GM18870 (cell line): ENCODE measurements around the gene RNFT2.

Experiments used
- ATAC-seq: cut with Tn5 transposase; IDR thresholded peaks from one replicate; pipeline ENCODE4 v1.9.1; 2021; ENCODE audit warnings: moderate library complexity; ENCODE audit not compliant: unreplicated experiment

Gene RNFT2, protein sequence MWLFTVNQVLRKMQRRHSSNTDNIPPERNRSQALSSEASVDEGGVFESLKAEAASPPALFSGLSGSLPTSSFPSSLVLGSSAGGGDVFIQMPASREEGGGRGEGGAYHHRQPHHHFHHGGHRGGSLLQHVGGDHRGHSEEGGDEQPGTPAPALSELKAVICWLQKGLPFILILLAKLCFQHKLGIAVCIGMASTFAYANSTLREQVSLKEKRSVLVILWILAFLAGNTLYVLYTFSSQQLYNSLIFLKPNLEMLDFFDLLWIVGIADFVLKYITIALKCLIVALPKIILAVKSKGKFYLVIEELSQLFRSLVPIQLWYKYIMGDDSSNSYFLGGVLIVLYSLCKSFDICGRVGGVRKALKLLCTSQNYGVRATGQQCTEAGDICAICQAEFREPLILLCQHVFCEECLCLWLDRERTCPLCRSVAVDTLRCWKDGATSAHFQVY

DNA sequence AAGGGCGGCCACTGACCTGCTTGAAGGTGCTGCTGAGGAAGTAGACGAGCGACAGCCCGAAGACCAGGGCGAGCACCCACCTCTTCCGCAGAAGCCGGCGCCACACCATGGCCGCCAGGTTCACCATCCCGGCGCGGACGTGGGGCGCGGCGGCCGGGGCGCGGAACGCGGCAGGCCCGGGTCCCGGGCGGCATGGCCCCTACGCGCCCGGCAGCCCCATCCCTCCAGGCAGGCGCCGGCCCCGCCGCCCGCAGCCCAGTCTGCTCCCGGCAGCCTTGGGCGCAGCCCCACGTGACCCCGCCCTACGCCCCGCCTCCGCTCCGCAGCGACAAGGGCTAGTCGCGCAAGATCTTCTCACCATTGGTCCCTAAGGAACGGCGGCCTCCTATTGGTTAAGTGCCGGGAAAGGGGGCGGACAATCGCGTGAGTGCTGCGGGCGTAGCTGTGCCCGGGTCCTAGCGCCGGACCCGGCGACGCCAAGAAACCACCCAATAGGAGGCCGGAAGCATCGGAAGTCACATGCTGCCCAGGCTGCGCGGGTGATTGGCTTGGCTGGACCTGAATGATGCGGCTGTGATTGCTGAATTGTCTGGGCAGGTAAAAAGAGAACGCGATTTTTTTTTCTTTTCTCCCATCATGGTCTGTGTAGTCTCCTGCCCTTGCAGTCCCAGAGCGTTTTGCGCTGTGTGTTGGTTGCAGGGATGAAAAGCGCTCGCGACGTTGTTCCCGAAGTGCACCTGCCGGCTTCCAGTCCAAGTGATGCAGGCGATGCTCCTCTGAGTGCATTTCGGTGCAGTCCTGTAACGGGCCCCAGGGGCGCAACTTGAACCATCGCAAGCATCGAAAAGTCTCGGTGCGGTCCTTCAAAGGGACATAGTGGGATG is at the start of gene RNFT2, which contains the start of gene SPRING1:
Gene RNFT2, plus strand, starts transcription at position 542 of the 884 bp plus-strand sequence. CDS start 2,183 bp downstream, outside the sequence.
Gene SPRING1, minus strand, starts transcription at position 296 of the 884 bp plus-strand sequence. Its CDS starts 169 bp downstream, at position 127.
- ATAC-seq = peak; percentile 94

DNA sequence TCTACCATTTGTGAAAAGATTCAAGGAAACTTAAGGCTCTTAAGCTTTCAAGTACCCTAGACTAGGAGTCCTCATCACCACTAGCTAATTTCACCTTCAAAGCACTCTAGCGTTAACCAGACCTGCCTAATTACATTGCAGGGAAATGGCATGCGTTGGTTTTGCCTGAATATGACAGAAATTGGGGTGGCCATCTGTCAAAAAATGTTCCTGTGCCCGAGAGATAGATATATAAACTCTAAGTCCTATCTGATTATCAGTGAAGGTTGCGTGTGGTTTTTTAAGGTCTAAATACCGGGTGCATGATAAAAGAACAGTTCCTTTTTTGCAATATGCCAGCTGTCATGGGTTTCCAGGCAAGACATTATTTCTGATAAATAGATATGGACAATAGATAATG is 48.6 kb upstream of the RNFT2 start:
- ATAC-seq = no peak

DNA sequence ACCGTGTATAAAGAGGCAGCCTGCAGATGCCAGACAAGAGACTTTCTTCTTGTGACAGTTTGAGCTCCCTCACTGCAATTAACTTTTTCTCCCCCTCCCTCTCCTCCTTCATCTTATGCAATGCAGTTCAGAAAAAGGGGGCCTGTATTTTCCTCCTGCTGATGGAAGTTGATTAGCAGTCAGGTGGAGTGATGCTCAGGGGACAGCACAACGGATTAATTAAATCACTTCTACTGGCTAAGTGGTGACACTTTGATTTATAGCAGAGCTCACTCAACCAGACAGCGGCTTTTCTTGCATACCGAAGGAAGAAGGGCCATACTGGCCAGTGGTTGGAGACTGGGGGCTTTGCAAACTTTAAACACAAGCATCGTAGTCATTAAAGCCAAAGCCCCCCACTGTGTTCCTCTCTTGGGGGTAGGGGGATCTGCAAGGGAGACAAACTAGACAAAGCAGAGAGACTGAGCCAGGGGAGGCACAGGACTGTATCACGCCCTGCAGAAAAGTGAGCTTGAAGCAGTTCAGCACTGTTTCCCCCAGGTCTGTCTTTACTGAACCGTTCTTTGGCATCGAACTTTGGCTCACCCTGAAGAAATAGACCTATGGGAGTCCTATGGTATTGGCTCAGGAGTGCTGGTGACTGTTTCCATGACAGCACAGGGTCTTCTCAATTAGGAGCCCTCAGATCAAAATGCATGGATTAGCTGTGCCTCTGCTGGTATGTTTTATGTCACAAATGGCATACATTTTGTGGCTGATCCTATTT is 48.0 kb upstream of the RNFT2 start:
- ATAC-seq = no peak

DNA sequence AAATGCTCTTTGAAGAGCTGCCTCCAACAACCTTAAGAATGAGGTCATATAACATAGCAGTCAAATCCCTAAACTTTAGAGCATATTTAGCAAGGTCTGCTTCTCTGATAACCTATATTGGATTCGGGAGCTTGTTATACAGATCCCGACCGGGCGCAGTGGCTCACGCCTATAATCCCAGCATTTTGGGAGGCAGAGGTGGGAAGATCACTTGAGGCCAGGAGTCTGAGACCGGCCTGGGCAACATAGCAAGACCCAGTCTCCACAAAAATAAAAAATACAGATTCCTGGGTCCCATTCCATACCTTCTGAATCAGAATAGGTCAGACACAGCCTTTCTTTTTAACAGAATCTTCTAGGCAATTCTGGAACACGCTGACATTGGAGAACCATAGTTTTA is 46.9 kb upstream of the RNFT2 start:
- no peak for ATAC-seq

DNA sequence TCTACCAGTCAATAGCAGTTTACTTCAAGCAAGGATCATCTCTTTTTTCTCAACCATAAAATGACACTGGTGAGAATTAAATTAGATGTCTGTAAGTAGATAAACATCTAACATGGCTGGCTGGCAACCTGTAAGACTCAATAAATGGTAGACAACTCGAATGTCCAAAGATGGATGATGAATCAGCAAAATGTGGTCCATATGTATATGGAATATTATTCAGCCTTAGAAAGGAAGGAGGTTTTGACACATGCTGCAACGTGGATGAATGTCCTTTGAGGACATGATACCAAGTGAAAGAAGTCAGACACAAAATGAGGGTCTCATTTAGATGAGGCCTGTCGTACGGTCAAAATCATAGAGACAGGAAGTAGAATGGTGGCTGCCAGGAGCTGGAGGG is 46.5 kb upstream of the RNFT2 start:
- no peak for ATAC-seq

DNA sequence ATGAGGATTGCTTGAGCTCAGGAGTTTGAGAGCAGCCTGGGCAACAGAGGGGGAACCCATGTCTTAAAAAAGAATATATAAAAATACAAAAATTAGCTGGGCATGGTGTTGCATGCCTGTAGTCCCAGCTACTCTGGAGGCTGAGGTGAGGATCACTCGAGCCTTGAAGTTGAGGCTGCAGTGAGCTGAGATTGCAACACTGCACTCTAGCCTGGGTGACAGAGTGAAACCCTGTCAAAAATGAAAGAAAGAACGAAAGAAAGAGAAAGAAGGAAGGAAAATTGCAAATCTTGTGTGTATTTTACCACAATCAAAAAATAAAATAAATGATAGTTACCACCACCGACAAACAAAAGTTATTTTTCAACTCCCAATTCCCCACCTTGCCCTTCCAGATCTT is 45.5 kb upstream of the RNFT2 start:
- ATAC-seq = no peak

DNA sequence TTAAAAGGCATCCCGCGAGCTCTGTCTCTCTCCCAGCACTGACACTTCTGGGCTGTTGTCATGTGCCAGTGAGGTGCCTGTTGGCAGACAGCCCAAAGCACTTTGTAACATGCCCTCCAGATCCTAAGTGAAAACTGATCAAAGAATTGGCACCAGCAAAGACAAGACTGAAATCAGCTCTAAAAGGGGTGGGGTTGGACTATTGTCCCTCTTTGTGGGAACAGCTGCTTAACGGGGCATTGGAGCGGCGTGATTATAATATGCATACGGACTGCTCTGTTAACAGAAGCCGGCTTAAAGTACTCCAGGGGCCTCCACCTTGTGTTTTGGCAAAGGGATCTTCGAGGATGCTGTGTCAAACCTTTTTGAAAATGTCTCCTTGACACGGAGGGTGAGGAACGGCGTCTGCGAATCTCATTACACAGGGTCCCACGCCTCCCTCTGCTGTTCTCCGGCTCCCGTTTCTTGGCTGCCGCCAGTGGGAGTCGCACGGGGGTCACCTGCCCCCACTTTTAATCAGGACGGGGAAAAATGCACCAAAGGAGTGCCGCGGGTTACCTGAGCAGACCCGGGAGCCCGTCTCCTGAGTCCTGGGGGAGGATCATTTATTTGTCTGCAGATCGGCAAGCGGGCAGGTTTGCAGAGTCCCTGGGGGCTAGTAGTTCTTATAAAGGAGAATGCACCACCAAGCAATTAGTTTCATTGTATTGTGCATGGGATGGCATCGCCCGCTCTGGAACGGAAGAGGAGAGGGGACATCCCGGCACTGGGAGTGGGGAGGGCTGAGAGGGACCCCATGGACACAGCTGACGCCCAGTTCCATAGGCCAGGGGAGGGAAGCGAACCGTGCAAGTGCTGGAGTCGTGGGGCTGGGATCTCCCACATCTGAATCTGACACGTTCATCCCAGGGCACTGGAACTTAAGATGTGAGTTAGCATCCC is 44.6 kb upstream of the RNFT2 start:
- ATAC-seq = no peak

DNA sequence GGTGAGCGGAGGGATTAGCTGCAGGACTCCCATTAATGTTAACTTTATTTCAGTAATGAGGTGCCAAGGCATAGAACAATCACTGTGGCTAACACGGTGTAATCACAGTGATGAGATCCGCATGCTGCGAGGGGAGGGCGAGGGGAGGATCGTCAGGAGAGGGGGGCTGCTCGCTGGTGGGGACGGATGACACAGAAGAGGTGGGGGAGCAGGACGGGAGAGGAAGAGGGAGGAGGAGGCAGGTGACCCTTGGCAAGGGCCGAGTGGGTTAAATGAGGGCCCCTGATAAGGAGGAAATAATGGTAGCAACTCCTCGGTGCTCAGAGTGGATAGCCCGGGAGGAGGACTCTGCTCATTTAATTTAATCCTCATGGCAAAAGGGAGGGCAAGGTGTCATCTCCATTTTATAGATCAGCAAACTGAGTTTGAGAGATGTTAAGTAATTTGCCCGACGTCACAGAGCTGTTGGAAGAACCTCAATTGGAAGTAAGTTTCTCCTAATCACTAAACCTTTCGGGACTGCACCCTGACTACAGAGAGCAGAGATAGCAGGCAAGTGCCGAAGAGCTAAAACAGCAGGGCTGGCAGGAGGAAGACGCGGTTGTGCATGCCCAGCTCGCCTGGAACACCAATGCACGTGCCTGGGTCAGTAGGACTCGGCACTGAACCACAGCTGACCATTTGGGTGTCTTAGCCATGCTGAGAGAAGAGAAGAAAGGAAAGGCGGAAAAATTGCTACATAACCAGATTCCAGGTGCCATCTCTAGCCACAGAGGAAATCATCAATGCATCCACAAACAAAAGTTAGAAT is 43.3 kb upstream of the RNFT2 start:
- ATAC-seq = no peak

DNA sequence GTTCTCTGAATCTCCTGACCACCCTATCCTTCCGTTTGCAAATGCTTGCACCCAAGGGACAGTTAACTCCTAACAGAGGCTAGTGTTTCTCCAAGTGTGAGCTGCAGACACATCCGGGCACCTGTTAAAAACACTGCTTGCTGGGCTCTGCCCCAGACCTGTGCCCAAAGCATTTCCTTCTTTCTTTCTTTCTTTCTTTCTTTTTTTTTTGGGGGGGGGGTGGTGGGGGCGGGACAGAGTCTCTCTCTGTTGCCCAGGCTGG is 42.7 kb upstream of the RNFT2 start:
- no peak for ATAC-seq

DNA sequence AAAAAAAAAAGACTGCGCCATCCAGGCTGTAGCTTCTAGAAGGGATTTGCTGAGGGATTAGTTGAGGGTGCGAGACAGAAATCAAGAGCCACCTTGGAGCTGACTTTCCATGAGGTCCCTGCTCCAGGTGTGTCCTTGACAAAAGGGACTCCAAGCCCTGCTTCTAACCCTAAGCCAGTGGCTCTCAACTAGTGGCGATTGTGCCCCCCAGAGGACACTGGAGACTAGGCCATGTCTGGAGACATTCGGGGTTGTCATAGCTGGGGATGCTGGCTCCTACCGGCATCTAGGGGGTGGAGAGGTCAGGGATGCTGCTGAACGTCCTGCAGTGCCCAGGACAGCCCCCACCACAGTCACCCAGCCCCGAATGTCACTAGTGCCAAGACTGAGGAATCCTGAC is 40.8 kb upstream of the RNFT2 start:
- no peak for ATAC-seq

DNA sequence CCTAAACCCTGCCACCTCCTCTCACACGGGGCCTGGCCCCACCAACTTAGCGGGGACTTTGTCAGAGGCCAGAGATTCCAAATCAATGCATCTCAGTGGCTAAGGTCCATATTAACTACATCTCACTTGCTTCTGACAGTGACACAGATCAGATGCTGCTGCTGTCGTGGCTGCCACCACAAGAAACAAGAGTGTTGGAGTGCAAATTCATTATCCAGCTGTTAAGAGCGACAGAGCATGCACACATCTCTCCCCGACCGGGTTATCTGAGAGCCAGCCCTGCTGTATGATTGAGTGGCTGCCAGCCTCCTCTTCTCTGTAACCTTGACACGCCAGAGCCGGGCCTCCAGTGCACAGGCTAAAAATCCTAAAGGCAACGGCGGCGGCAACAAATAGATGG is 40.4 kb upstream of the RNFT2 start:
- ATAC-seq = no peak

DNA sequence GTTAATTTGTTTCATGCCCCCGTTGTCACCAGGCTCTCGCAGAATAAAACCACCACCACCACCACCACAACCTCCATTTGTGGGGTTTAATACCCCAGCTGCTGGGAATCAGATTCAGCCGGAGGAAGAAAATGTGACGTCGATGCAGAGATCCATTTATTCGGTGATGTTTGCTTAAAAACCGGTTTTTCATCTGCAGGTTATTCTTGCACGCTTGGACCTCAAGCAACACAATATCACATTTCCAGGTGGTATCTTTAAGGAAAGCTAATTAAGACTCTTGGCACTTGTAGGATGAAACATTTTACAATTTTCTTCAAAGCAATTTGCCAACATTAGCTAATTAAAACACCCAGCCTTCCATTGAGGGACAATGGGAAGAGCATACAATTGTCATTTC is 40.0 kb upstream of the RNFT2 start:
- no peak for ATAC-seq

DNA sequence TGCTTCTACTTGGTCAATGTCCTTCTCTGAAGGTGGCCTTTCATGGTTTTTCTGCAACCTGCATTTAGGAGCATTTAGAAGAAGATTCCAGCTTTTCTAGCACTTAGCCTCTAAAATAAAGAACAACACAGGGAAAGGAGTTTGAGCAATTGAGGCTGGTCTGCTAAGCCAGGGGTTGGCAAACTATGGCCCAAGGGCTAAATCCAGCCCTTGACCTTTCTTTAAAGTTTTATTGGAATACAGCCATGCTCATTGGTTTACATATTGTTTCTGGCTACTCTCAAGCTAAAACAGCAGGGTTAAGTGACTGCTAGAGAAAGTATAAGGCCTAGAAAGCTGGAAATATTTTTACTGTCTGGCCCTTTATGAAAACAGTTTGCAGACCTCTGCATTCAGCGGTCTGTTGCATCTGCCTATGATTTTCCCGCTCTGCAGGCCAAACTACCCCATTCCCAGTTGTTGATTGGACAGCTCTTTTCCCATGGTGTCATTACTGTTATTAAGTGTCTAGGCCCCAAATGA is 39.5 kb upstream of the RNFT2 start:
- ATAC-seq = no peak

DNA sequence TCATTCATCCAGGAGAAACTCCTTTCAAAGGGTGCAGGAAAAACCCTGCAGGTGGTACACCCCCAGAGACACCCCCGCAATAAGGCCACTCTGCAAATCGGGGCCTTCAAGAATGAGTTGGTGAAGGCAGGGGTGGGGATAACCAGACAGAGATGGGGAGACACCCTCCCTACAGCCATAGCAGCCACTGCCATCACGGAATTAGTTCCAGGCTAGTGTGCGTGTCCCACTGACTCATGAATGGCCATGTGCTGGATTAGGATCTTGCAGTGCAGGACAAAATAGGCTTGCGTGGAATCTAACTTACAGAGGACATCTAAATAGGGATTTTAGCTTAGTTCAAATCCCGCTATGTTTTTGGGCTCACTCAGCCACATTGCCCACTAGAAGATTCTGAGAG is 38.0 kb upstream of the RNFT2 start:
- ATAC-seq = no peak

DNA sequence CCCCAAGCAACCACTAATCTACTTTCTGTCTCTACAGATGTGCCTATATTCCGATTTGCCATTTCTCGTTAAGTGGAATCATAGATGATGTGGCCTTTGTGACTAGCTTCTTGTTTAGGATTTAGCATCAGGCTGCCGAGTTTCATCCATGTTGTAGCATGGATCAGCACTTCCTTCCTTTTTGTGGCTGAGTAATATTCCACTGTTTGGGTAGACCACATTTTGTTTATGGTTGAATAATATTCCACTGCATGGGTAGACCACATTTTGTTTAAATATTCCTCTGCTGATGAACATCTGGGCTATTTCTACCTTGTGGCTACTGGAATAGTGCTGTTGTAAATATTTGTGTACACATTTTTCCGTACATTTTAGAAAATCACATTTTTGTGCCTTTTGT is 36.7 kb upstream of the RNFT2 start:
- no peak for ATAC-seq

DNA sequence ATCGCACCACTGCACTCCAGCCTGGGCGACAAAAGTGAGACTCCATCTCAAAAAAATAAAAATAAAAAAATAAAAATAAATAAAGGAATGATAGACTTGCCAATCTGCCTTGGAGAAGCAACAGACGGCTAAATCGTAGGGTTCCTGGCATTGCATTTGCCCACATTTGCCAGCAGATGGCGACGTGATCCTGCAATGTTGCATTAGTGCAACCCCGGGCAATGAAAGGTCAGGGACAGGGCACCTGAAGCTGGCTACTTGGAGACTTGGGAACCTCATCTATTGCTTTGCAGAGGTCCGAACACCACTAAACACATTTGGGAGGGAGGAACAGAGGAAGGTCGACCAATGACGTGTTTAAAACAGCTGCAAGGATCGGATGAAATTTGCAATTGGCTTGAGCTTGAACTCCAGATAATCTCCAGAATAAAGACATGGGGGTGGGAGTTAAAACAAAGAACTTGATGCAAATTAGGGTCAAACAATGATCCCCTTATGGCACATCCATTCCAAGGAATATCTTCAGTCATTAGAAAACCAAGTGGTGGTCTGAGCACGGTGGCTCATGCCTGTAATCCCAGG is 34.8 kb upstream of the RNFT2 start:
- peak; percentile 45 for ATAC-seq

DNA sequence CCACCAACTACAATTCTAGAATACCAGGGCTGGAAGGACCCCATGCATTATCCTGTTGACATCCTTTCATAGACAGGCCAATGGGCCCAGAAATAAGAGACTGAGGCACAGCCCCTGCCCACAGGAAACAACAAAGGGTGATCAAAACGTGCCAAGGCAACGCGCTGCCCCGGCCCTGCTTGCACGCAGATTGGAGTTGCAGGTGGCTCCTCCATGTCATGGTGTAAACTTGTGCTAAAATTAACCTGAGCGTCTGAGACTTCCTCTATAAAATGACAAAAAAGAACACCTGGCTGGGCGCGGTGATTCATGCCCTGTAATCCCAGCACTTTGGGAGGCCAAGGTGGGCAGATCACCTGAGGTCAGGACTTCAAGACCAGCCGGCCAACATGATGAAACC is 30.4 kb upstream of the RNFT2 start:
- ATAC-seq = no peak

DNA sequence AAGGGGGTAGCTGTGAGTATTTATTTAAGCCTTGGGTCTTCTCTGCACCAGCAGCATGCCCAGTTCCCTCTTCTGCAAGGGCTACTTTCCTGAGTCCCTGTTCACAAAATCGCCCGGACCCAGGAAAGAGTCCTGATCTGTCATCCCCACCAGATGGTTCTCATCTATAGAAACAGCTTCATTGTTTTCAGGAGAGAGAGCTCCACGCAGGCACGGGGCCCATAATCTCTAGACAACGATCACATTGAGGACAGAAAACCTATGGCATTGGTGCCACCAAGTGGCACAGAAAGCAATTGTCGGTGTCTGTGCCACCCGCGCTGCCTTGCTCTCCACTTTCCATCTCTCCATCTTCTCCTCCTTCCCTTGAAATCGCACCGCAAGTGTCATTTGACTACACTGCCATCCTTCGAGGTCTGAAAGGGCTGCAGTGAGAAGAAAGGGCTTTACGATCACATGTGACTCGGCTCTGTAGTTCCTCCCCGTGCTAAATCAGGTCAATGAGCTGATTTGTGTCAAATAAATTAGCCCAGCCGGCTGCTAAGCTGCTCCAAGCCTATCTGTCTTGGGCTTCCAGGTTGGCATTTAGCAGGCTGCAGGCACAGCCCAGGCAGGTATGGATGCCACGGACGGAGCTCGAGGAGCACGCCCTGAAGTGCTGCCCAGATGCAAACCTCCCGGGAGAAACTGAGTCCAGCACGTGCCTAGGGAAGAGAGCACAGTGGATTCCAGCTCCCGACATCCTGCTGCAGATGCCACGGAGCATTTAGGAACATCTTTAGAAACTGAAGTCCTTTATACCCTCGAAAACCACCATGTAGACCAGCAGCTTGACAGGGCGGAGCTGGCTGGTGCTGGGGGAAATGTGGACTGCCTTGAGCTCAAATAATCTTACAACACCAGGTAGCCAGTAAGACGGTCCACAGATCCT is 29.0 kb upstream of the RNFT2 start:
- no peak for ATAC-seq
